ENCODE results near the gene CD82.
"Not testable (repeated sequence)": the region's sequence is repeated elsewhere in the genome, so short reads cannot be mapped to it uniquely, and the experiment has no call there.

DNA sequence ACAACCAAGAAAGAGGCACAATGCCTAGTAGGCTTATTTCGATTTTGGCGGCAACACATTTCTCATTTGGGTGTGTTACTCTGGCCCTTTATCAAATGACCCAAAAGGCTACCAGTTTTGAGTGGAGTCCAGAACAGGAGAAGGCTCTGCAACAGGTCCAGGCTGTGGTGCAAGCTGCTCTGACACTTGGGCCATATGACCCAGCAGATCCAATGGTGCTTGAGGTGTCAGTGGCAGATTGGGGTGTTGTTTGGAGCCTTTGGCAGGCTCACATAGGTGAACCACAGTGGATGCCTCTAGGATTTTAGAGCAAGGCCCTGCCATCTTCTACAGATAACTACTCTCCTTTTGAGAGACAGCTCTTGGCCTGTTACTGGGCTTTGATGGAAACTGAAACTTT lies 17.9 kb upstream of the CD82 start:
- TF ChIP-seq POLR2AphosphoS5 (IDR thresholded peaks at IDR 0.05; ENCODE audit: borderline replicate concordance, low read depth, low read length); EZH2 (IDR thresholded peaks at IDR 0.05); FOXP2 (optimal IDR thresholded peaks at IDR 0.05; ENCODE audit: control extremely low read depth, extremely low read length, insufficient read depth): not testable (repeated sequence)

Data from SK-N-MC (cell line).